ENCODE measurements around the gene C14orf132.
"Not testable (repeated sequence)": the region's sequence is repeated elsewhere in the genome, so short reads cannot be mapped to it uniquely, and the experiment has no call there.

Gene C14orf132

GRCh38 chr14:96059519-96060135 lies 20.5 kb downstream of the C14orf132 start:
- no peak for DNase-seq (ENCODE audit: low read depth)

GRCh38 chr14:96060186-96060933 lies 21.2 kb downstream of the C14orf132 start:
- DNase-seq (ENCODE audit: low read depth), result no peak

GRCh38 chr14:96062010-96062409 lies 22.8 kb downstream of the C14orf132 start:
- DNase-seq (ENCODE audit: low read depth), result no peak

- DNase-seq (ENCODE audit: low read depth), result no peak
Measured at GRCh38 chr14:96062506-96062905, 23.3 kb downstream of the C14orf132 start.

- no peak for DNase-seq (ENCODE audit: low read depth)
Measured at GRCh38 chr14:96064866-96065265, 25.7 kb downstream of the C14orf132 start.

GRCh38 chr14:96065661-96066459 lies 26.7 kb downstream of the C14orf132 start:
- DNase-seq (ENCODE audit: low read depth), result no peak

- no peak for DNase-seq (ENCODE audit: low read depth)
Measured at GRCh38 chr14:96066976-96067375, 27.8 kb downstream of the C14orf132 start.

- no peak for DNase-seq (ENCODE audit: low read depth)
Measured at GRCh38 chr14:96067985-96068930, 29.1 kb downstream of the C14orf132 start.

- no peak for DNase-seq (ENCODE audit: low read depth)
Measured at GRCh38 chr14:96069421-96069820, 30.3 kb downstream of the C14orf132 start.

GRCh38 chr14:96071561-96071960 lies 32.4 kb downstream of the C14orf132 start:
- no peak for DNase-seq (ENCODE audit: low read depth)

GRCh38 chr14:96072076-96072475 lies 32.9 kb downstream of the C14orf132 start:
- DNase-seq (ENCODE audit: low read depth), result no peak

GRCh38 chr14:96072746-96073145 lies 33.6 kb downstream of the C14orf132 start:
- no peak for DNase-seq (ENCODE audit: low read depth)

GRCh38 chr14:96073260-96074039 lies 34.3 kb downstream of the C14orf132 start:
- not testable (repeated sequence) for DNase-seq (ENCODE audit: low read depth)

- no peak for DNase-seq (ENCODE audit: low read depth)
Measured at GRCh38 chr14:96077983-96078624, 38.9 kb downstream of the C14orf132 start.

- no peak for DNase-seq (ENCODE audit: low read depth)
Measured at GRCh38 chr14:96078625-96079016, 39.5 kb downstream of the C14orf132 start.

GRCh38 chr14:96079066-96079465 lies 39.9 kb downstream of the C14orf132 start:
- no peak for DNase-seq (ENCODE audit: low read depth)

- no peak for DNase-seq (ENCODE audit: low read depth)
Measured at GRCh38 chr14:96080571-96080970, 41.4 kb downstream of the C14orf132 start.

- DNase-seq (ENCODE audit: low read depth), result no peak
Measured at GRCh38 chr14:96081224-96081623, 42.1 kb downstream of the C14orf132 start.

- no peak for DNase-seq (ENCODE audit: low read depth)
Measured at GRCh38 chr14:96081767-96082400, 42.7 kb downstream of the C14orf132 start.

All from ELR (cell line).